Lower lobe of right lung (tissue), 2 donors: ENCODE data around the gene S100A8. TPM values are rescaled to one million over a fixed set of nuclear protein-coding genes. Genes with fewer than 3 reads are reported as not detected.
A peak's percentile ranks its signal among the peaks of the same experiment; 100 is the strongest.

ENCODE experiments used
- ATAC-seq, 2 donors: fragments of 200-7000 bp; cut with Tn5 transposase; one replicate each; pipeline ENCODE4 v1.9.1; 2020 to 2022; ENCODE audit warnings: mild to moderate bottlenecking in 2 of 2, moderate library complexity in 2 of 2
- DNase-seq: peaks from one replicate; pipeline ENCODE4 v3.0.0-alpha.2; 2020
- H3K27ac ChIP-seq: fragments of 200-600 bp; one replicate; pipeline ENCODE4 v1.8.0; 2022
- H3K27me3 ChIP-seq: fragments of 200-600 bp; one replicate; pipeline ENCODE4 v1.8.0; 2022; ENCODE audit warnings: low read depth
- H3K36me3 ChIP-seq: fragments of 200-600 bp; one replicate; pipeline ENCODE4 v1.8.0; 2022; ENCODE audit warnings: mild to moderate bottlenecking
- H3K4me1 ChIP-seq: fragments of 200-600 bp; one replicate; pipeline ENCODE4 v1.8.0; 2022
- H3K4me3 ChIP-seq: fragments of 200-600 bp; one replicate; pipeline ENCODE4 v1.8.0; 2022; ENCODE audit warnings: mild to moderate bottlenecking
- H3K9me3 ChIP-seq: fragments of 200-600 bp; one replicate; pipeline ENCODE4 v1.8.0; 2022
- CTCF ChIP-seq: fragments of 200-600 bp; IDR thresholded peaks from one replicate; pipeline ENCODE4 v1.8.0; 2022; ENCODE audit warnings: antibody characterized with exemption, mild to moderate bottlenecking
- intact Hi-C: fragments of 100-400 bp; cut with DNase I; formaldehyde crosslinking; loops from one replicate; pipeline ENCODE4 v1.11.0; 2022
- total RNA-seq: library from RNA; stranded (reverse); fragmentation: NEBNext Ultra II Directional; extraction: Animal tissue kit (Norgen Biotek cat#: 25700); gene quantifications from one replicate; pipeline ENCODE4 v1.2.1, GENCODE V29; 2021
- donor health status: DM: no; HTN: yes; CAD: no; lungs with severe emphysema.

The S100A8 gene
- total RNA-seq, 1 donor from 2014 or later: 622 TPM

DNA sequence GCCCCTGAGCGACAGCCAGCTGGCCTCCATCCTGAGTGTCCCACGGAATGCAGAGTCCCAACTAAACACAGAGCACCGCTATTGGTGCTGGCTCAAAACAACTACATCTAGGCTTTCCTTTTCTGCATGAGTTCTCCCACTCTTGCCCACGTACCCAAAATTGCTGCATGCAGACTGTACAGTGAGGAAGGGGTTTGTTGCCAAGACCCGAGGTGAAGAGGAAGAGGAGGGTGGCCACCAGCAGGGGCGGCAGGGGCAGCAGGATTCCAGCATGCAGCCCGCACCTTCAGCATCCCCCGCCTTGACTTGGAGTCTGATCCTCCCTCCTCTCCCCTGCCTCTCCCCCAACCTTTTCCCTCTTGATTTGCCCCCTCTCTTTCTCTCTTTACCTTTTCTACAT lies 25.2 kb downstream of the S100A8 start:
- H3K4me1 ChIP-seq: peaks cover 15% of the 10 kb centered on the region
- ATAC-seq (no peak), DNase-seq (no peak)
- H3K9me3 ChIP-seq: no peaks in the 10 kb centered on the region
- no peak overlapping the region for H3K27ac ChIP-seq
- H3K27me3 ChIP-seq: no peaks in the 10 kb centered on the region
- no peak overlapping the region for H3K4me3 ChIP-seq
- H3K36me3 ChIP-seq: no peaks in the 10 kb centered on the region
- TF ChIP-seq CTCF: no peak
- intact Hi-C loops: no loop called here

DNA sequence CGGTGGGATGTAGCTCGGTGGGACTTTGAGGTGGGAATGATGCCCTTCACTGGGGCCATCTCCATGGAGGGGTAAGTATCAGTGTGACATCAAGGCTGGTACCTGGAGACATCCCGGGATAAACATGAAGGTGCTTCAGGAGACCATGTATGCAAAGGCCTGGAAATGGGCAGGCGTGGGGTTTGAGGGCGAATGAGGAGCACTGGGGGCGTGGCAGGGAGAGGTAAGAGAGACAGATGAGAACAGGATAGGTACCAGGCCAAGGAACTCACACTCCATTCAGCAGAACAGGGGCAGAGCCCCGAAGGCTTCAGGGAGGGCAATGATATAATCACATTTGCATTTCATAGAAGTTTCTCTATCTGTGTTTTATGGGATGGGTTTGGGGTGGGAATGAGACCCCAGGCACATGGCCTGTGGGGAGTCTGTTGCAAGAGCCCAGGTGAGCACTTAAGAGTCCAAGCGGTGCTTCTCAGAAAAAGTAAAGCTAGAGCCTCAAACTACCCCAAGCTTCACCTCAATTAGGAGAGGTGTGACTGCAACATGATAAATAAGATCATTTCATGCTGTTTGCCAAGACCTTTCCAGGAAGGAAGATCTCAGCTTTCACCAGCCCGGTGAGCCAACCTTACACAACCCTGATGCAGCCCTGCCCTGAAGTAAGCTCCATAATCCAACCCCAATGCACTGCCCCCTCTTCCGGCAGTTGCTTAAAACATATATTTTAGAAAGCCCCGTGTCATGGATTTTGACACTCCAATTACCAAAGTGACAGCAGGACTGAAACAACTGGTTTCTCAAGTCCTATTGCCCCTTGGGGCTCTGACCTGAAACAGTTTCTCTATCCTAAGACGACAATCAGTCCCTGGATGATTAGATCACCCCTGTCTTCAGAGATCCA lies 25.9 kb downstream of the S100A8 start:
- no peak for TF ChIP-seq CTCF
- no peaks in the 10 kb centered on the region for H3K36me3 ChIP-seq
- no peaks in the 10 kb centered on the region for H3K9me3 ChIP-seq
- intact Hi-C loops: no loop called here
- no peaks in the 10 kb centered on the region for H3K27me3 ChIP-seq
- ATAC-seq (peak in 1 of 2 donors; percentile 27), DNase-seq (no peak)
- H3K4me1 ChIP-seq: peaks cover 15% of the 10 kb centered on the region
- no peak overlapping the region for H3K4me3 ChIP-seq
- H3K27ac ChIP-seq: no peak overlapping the region

- no peak overlapping the region for H3K27ac ChIP-seq
- no peak for DNase-seq
- intact Hi-C loops: no loop called here
- H3K9me3 ChIP-seq: no peaks in the 10 kb centered on the region
- ATAC-seq: no peak
- H3K27me3 ChIP-seq: no peaks in the 10 kb centered on the region
- H3K4me3 ChIP-seq: no peak overlapping the region
- no peaks in the 10 kb centered on the region for H3K36me3 ChIP-seq
- peaks cover 15% of the 10 kb centered on the region for H3K4me1 ChIP-seq
- no peak for TF ChIP-seq CTCF
Observed at GRCh38 chr1:153364156-153364555, 26.7 kb downstream of the S100A8 start.

DNA sequence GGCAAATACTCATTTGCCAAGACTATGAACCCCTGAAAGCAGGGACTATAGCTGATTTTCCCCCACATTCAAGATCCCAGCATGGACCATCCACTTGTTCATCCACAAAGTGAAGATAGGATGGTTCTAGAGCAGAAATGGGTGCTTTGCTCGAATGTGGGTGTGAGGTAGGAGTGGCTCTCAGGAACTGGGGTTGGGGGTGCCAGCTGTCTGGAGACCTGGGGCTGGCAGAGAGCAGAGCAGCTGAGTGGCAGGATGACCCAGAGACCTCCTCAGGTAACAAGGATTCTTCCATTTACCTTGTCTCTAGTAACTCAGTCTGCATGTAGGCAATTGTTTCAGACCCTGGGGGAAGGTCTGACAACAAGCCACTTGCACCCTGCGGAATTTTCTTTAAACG lies 27.2 kb downstream of the S100A8 start:
- Histone ChIP-seq H3K4me1 (peaks cover 15% of the 10 kb centered on the region), H3K4me3 (no peak overlapping the region), H3K9me3 (no peaks in the 10 kb centered on the region), H3K27me3 (no peaks in the 10 kb centered on the region), H3K36me3 (no peaks in the 10 kb centered on the region), H3K27ac (no peak overlapping the region)
- ATAC-seq (no peak), DNase-seq (no peak)
- no peak for TF ChIP-seq CTCF
- intact Hi-C loops: no loop called here

GRCh38 chr1:153362187-153362775 lies 28.6 kb downstream of the S100A8 start:
- Histone ChIP-seq H3K4me3 (no peak overlapping the region), H3K9me3 (no peaks in the 10 kb centered on the region), H3K27ac (no peak overlapping the region), H3K36me3 (no peaks in the 10 kb centered on the region), H3K27me3 (no peaks in the 10 kb centered on the region), H3K4me1 (peaks cover 13% of the 10 kb centered on the region)
- DNase-seq (no peak), ATAC-seq (no peak)
- TF ChIP-seq CTCF: no peak
- intact Hi-C loops: no loop called here
